NCI-H128 (cell line): ENCODE results near the gene C5orf15.

ENCODE experiments used
- DNase-seq: peaks from one replicate; lab custom pipeline; 2025; ENCODE audit not compliant: unreplicated experiment; lab: John Stamatoyannopoulos, UW

C5orf15 gene

DNA sequence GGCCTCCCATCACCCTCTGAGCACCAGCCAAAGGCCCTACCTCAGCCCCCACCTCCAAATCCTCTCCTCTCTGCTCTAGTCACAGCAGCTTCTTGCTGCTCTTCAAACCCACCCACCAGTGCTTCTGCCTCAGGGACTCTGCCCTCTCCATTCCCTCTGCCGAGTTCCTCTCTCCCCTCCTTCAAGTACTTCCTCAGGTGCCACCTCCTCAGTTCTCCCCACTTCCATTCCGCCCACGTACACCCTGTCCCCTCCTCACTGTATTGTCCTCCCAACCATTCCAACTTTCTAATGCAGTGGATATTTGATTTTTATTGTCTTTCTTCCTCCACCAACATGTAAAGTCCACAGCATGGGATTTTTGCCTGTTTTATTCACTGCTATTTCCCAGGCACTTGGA is 43.2 kb downstream of the C5orf15 start:
- no peak for DNase-seq

DNA sequence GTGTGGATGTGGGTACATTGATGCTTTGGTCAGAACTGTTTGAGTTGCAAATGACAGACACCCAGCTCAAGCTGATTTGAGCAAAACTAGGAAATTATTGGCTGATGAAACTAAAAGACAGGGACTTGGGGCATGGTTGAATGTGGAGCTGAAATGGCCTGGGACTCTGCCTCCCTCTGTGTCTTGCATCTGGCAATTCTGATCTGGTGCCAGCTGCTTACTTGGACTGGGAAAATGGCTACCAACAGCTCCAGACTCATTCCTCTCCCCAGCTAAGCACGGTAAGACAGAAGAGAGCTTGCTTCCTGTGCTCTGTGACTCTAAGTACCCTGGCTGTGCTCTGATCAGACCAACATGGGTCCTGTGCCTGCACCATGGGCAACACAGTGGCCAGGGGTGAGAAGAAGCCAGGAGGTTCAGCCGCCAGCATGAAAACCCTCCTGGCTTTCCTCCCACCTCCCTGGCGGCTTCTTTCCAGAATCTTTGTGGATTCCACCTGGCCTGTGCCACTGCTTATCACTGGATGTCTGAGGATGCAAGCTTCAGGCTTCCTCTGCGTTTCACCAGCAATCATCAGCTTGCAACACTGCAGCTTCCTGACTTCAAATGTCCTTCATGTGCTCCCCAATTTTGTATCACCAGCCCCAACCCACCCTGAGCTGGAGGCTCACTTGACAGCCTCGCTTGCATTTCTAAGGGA is 44.1 kb downstream of the C5orf15 start:
- no peak for DNase-seq

DNA sequence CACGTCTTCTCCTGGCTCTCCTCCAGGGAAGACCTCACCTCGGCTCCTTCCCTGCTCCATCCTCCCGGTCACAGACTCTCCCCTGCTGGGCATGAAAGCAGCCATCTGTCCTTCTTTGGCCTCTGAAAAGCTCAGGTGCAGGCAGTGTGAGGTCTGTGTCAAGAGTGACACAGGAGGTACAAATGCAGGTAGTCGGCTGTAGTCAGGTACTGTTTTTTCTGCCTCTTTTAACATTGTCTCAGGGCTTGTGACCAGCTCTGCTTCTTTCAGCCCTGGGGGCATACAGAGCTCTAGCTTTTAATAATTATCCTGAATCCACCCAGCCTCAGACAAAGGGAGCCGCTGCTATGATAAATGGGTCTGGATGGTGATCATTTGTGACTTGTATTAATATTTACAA is 46.4 kb downstream of the C5orf15 start:
- no peak for DNase-seq

DNA sequence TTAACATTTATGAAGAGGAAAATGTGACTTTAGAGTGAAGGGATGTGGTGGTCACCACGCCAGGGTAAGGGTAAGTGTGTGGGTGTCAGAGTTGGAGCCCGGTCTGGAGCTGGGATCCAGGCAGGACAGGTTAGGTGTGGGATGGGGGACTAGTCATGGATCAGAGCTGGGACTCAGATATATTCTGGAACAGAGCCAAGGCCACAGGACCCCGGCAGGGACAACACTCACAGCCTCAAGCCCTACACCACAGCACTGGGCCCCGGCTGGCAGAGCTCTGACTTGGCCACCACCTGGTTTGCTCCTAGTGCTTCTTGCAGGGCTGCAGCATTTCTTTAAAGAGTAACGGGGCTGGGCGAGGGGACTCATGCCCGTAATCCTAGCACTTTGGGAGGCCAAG is 47.4 kb downstream of the C5orf15 start:
- DNase-seq: no peak

DNA sequence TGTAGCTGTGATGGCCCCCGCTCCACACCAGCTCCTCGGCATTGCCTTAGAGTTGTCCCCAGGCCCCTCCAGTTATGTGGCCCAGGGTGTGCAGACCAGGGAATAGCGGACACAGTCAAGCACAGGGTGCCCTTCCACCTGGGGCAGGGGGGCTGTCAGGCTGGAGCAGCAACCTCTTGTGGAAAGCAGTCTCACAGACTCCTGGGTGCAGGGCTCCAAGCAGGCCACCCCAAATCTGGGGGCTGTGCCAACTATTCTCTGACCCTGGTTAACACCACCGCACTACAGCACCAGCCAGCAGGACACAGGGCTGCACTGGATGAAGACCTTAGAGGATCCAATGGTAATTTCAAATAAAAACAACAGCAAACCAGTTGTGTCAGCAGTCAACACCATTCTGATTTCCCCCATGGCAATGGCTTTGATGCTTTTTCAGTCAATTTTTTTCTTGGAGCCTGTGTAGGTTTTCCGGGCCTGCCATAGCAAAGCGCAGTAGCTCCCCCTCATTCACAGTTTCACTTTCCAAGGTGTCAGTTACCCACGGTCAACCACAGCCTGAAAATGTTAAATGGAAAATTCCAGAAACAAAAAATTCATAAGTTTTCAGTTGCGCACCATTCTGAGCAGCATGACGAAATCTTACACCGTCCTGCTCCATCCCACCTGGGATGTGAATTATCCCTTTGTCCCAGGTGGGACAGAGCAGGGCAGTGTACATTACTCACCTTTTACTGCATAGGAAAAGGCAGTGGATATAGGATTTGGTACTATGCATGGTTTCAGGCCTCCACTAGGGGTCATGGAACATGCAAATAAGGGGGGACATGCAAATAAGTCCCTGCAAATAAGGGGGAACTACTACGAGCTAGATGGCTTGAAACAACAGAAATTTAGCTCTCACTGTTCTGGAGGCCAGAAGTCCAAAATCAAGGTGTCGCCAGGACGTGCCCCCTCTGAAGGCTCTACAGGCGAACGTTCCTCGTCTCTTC is 49.0 kb downstream of the C5orf15 start:
- DNase-seq: no peak

DNA sequence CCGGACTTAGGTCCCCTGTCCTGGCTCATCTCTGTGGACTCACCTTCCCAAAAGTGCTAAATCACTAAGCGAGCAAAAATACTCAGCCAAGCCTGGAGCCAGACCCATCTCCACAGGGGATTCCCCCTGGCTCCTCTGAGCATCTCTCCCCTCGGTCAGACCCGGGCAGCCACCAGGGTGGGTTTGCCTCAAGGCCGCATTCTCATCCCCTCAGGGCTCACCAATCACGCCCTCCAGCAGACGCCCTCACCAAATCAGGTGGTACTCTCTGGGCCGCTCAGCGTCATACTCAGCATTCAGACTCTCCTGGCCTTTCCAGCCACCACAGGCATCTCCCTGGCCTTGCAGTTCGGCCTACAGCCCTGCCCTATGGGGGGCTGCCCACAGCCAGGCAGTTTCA is 49.7 kb downstream of the C5orf15 start:
- no peak for DNase-seq

DNA sequence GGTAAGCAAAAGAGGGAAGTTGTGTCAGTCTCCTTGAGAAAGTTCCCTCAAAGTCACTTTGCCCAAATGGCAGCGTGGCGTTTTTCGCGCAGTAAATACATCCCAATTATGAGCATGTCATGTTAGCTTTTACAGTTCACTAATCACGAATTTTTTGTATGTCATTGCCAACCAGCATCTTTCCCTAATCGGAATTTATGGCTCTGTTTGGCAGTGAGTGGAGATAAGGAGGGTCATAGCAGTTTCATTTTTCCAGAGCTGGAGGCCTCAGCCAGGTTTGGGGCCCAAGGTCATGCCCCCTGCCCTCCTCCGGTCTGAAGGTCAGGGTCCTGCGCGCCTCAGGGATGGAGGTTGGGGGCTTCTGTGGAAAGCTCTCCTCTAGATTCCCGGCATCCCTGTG is 50.1 kb downstream of the C5orf15 start:
- DNase-seq: no peak

DNA sequence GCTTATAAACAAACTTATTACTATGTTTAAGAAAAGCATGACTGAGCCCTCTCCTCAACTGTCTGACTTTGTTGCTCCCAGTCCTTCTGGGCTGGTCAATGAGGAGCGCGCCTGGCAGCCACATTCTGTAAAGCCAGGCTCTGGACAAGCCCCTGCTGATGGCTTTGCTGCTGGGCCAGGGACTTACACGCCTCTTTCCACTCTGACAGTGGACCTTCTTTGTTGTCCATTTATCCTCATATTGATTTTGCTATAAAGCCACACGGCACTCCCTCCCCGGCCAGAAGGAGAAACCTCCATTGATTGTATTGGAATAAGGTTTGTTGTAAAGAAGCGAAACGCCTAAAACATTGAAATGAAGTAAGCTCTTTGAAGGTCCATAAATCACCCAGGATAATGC is 50.6 kb downstream of the C5orf15 start:
- DNase-seq: no peak

DNA sequence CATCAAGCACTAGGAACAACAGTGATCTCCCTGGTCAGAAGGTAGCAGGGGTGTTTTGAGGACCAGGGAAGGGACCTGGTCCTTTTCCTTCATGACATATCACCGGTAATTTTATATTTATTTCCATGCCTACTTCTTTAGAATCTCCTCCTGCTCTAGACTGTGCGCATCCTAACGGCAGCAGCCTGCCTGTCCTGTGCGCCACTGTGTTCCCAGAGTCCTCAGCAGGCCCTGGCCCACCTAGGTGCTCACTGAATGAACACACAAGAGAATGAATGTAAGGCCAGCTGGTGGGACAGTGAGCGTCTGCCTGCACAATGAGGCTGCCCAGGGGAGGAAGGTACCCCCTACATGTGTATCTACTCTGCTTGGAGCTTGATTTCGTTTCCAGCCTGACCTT is 51.5 kb downstream of the C5orf15 start:
- no peak for DNase-seq

DNA sequence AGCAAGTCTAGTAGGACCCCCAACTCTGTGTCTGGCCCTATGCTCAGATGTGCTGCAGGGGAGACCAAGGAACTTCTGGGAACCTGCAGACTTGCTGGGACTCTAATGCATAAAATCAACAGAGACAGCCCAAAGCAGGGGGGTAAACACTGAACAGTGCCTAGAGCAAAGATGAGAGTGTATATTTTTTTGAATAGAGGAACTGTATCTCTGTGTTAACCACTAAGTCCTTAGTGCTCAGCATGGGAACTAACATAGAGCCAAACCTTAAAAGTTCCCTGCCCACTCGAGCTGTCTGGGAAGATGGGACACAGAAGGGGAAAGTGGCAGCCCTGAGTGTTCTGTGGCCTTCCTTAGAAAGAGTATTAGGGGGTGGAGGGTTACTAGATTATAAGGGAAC is 51.9 kb downstream of the C5orf15 start:
- DNase-seq: no peak

DNA sequence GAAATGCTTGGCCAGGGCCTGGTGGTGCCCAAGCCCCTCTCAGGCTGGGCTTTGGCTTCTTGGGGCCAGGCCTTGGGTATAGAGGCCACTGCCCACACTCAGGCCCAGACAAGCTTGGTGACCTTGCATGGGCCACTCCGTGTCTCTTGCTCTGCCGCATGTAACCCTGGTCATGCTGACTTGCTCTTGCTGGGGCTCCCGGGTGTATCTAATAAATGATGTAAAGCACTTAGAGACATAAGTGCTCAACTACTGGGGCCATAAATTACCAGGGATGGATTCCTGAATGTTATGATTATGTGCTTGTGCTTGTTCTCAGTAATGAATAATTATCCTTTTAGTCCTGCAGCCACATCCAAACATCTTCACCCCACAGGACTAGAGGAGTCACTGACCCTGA is 54.0 kb downstream of the C5orf15 start:
- DNase-seq: no peak

DNA sequence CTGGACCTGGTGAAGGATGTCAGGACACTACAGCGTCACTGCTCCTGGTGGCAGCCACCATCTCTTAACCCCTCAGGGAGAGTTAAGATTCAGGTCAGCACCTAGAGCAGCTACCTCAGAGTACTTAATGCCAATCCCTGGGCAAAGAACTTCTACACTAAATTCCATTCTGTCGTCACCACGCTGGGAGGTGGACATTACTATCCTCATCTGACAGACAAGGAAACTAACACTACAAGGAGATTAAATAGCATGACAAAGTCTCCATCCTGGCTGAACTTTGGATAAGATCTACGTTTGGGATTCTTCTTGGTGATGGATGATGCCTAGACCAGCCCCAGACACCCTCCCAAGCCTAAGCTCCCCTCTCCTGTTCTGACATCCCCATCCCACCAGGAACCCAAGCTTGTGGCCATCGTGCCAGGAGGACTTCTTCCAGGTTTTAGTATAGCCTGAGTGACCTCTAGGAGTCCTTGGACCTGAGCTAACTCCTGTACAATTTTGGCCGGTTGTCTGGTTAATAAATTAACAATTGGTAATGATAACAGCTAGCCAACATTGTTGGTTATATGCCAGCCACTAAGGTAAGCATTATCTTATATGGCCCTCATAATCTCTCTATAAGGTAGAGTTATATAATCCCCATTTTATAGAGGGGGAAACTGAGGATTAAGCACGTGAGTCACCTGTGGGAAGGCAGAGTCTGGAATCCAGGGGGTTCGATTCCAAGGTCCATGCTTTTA is 54.8 kb downstream of the C5orf15 start:
- no peak for DNase-seq

DNA sequence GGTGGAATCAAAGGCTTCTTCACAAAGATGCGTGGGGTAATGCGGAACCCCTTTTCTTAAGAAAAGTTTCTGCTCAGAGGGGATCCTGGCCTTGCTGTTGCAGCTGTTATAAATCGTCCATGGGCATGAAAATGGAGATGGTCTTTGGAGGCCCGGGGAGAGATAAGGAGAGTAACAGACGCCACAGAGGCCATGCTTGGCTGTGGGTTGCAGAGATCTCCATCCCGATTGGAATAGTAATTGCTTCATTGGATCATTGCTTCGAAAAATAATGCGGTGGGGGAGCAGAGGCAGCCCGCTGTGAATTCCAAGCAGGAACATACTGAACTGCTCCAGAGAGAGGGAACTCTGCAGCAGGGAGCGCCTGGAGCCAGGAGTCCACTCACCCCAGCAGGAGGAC is 55.5 kb downstream of the C5orf15 start:
- DNase-seq: no peak

DNA sequence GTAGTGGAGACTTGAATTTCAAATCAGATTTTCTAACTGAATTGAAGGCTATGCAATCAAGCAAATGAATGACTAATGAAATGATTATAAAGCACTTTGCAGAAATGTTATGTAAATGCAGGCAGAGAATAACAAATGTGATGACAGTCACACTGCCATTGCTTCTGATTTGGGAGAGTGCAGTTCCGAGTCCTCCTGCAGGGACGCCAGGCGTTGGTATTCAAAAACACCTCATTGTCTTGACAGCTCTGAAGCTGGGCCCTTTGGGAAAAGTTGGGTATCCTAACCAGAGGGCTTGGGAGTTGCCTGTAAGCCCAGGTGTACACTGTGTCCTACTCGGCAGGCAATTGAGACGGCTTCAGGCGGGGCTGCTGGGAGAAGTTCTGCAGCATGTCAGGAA is 57.9 kb downstream of the C5orf15 start:
- no peak for DNase-seq

DNA sequence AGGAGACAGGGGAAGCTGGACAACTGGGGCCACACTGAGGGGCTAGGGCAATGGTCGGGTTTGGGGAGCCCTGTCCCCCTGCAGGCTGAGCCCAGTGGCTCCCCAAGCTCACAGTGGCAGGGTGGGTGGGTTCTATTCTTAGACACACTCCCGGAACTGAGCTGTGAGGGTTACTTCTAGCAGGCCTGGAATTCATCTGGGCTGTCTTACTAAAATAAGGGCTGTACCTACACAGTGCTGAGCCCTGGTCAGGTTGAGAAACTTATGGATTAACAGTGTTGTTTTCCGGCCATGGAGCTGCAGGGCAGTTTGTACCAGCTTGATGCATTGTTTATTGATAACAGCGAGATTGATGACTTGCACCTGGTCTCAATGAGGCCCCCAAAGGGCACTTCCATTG is 58.8 kb downstream of the C5orf15 start:
- DNase-seq: no peak

DNA sequence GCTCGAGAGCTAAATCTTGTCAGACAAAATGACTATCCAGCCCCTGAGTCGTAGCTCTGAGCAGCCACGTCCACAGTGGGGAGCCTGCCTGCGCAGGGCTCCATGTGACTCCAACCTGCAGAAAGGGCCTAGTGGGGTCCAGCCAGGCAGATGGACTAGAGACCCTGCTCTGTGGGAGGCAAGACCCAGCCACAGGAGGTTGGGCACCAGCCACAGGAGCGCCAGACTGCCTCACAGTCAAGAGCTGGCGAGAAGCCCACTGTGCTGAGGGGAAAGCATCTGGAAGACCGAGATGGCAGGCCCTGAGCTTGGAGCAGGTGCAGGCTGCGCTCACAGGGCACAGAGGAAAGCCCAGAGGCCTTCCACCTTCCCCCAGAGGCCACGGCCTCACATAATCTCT is 61.4 kb downstream of the C5orf15 start:
- DNase-seq: no peak

DNA sequence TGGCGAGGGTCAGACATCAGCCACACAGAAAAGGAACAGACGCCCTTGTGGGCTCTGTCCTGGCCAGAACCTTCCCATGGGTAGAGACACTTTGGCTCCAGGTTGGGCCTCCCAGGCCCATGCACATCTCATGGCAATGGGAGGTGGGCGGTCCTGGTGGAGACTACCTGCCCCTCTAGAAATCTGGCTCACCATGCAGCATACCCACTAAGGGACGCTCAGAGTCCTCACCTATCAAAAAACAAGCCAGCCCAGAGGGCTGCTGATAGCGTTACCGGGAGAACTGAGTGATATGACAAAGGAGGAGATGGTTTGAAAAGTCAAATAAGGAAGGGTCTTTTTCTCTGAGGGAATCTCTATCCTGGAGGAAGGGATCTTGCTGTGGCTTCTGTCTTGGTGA is 62.1 kb downstream of the C5orf15 start:
- DNase-seq: no peak
